Measurements from ENCODE around the gene GABBR2.

Gene GABBR2

GRCh38 chr9:98691890-98692289 lies 16.8 kb downstream of the GABBR2 start:
- Histone ChIP-seq H3F3A (ENCODE audit: control insufficient read depth, insufficient read depth) (no peaks in the 10 kb centered on the region), H3K4me2 (ENCODE audit: low read length) (no peak overlapping the region), H3K79me2 (ENCODE audit: control insufficient read depth, low read length) (no peaks in the 10 kb centered on the region), H4K20me1 (ENCODE audit: control insufficient read depth, insufficient read depth, low read depth, low read length) (no peaks in the 10 kb centered on the region), H3K36me3 (ENCODE audit: control insufficient read depth, low read length) (no peaks in the 10 kb centered on the region), H3K9me3 (ENCODE audit: control insufficient read depth, insufficient read depth, low read length) (no peaks in the 10 kb centered on the region), H3K27me3 (ENCODE audit: control insufficient read depth, low read length) (peaks cover 14% of the 10 kb centered on the region; the same call in 1 of the 2 replicates), H3K27ac (ENCODE audit: low read depth, low read length) (no peak overlapping the region), H3K4me1 (ENCODE audit: control insufficient read depth, low read length) (no peaks in the 10 kb centered on the region), H3K9me2 (replicated peaks; ENCODE audit: control insufficient read depth, low read length) (no peaks in the 10 kb centered on the region), H3K4me3 (ENCODE audit: low read length) (no peak overlapping the region)
- TF ChIP-seq, protein P1, sequence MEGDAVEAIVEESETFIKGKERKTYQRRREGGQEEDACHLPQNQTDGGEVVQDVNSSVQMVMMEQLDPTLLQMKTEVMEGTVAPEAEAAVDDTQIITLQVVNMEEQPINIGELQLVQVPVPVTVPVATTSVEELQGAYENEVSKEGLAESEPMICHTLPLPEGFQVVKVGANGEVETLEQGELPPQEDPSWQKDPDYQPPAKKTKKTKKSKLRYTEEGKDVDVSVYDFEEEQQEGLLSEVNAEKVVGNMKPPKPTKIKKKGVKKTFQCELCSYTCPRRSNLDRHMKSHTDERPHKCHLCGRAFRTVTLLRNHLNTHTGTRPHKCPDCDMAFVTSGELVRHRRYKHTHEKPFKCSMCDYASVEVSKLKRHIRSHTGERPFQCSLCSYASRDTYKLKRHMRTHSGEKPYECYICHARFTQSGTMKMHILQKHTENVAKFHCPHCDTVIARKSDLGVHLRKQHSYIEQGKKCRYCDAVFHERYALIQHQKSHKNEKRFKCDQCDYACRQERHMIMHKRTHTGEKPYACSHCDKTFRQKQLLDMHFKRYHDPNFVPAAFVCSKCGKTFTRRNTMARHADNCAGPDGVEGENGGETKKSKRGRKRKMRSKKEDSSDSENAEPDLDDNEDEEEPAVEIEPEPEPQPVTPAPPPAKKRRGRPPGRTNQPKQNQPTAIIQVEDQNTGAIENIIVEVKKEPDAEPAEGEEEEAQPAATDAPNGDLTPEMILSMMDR (IDR thresholded peaks at IDR 0.05; ENCODE audit: low read depth, low read length, poor library complexity, severe bottlenecking), result no peak
- no peak for TF ChIP-seq EZH2phosphoT487 (IDR thresholded peaks at IDR 0.05; ENCODE audit: borderline replicate concordance, low read length)

GRCh38 chr9:98690686-98691085 lies 18.0 kb downstream of the GABBR2 start:
- H3K9me3 ChIP-seq (ENCODE audit: control insufficient read depth, insufficient read depth, low read length), result no peaks in the 10 kb centered on the region
- H3K27ac ChIP-seq (ENCODE audit: low read depth, low read length), result no peak overlapping the region
- H3K79me2 ChIP-seq (ENCODE audit: control insufficient read depth, low read length), result no peaks in the 10 kb centered on the region
- H3K4me3 ChIP-seq (ENCODE audit: low read length), result no peak overlapping the region
- H3F3A ChIP-seq (ENCODE audit: control insufficient read depth, insufficient read depth), result no peaks in the 10 kb centered on the region
- TF ChIP-seq EZH2phosphoT487 (IDR thresholded peaks at IDR 0.05; ENCODE audit: borderline replicate concordance, low read length), result no peak
- TF ChIP-seq, protein P1 (IDR thresholded peaks at IDR 0.05; ENCODE audit: low read depth, low read length, poor library complexity, severe bottlenecking), result no peak
- no peaks in the 10 kb centered on the region for H4K20me1 ChIP-seq (ENCODE audit: control insufficient read depth, insufficient read depth, low read depth, low read length)
- no peaks in the 10 kb centered on the region for H3K9me2 ChIP-seq (replicated peaks; ENCODE audit: control insufficient read depth, low read length)
- peaks cover 14% of the 10 kb centered on the region; the same call in 1 of the 2 replicates for H3K27me3 ChIP-seq (ENCODE audit: control insufficient read depth, low read length)
- no peak overlapping the region for H3K4me2 ChIP-seq (ENCODE audit: low read length)
- no peaks in the 10 kb centered on the region for H3K4me1 ChIP-seq (ENCODE audit: control insufficient read depth, low read length)
- no peaks in the 10 kb centered on the region for H3K36me3 ChIP-seq (ENCODE audit: control insufficient read depth, low read length)

GRCh38 chr9:98688710-98689495 lies 19.8 kb downstream of the GABBR2 start:
- Histone ChIP-seq H4K20me1 (ENCODE audit: control insufficient read depth, insufficient read depth, low read depth, low read length) (no peaks in the 10 kb centered on the region), H3K79me2 (ENCODE audit: control insufficient read depth, low read length) (no peaks in the 10 kb centered on the region), H3K9me2 (replicated peaks; ENCODE audit: control insufficient read depth, low read length) (no peaks in the 10 kb centered on the region), H3K4me2 (ENCODE audit: low read length) (no peak overlapping the region), H3K4me1 (ENCODE audit: control insufficient read depth, low read length) (no peaks in the 10 kb centered on the region), H3K27me3 (ENCODE audit: control insufficient read depth, low read length) (peaks cover 14% of the 10 kb centered on the region; the same call in 1 of the 2 replicates), H3K9me3 (ENCODE audit: control insufficient read depth, insufficient read depth, low read length) (no peaks in the 10 kb centered on the region), H3K36me3 (ENCODE audit: control insufficient read depth, low read length) (no peaks in the 10 kb centered on the region), H3K4me3 (ENCODE audit: low read length) (no peak overlapping the region), H3K27ac (ENCODE audit: low read depth, low read length) (no peak overlapping the region), H3F3A (ENCODE audit: control insufficient read depth, insufficient read depth) (no peaks in the 10 kb centered on the region)
- no peak for TF ChIP-seq EZH2phosphoT487 (IDR thresholded peaks at IDR 0.05; ENCODE audit: borderline replicate concordance, low read length)
- TF ChIP-seq, protein P1 (IDR thresholded peaks at IDR 0.05; ENCODE audit: low read depth, low read length, poor library complexity, severe bottlenecking), result no peak
